Measurements from ENCODE around the gene KRTAP20-3.

KRTAP20-3 gene

GRCh38 chr21:30642564-30642963 is at the start of gene KRTAP20-3:
Gene KRTAP20-3, plus strand, starts transcription at chr21:30642864.
- DNase-seq = no peak

- no peak for DNase-seq
Measured at GRCh38 chr21:30598802-30599201, 43.9 kb upstream of the KRTAP20-3 start, which contains the start of gene KRTAP6-2. Gene KRTAP6-2, minus strand, starts transcription at chr21:30598902. Its CDS starts 28 bp downstream, at chr21:30598874.

- DNase-seq = no peak
Measured at GRCh38 chr21:30600787-30601186, 41.9 kb upstream of the KRTAP20-3 start, which contains the start of gene KRTAP22-1. Gene KRTAP22-1, plus strand, starts transcription at chr21:30601087.

- no peak for DNase-seq
Measured at GRCh38 chr21:30605968-30606367, 36.7 kb upstream of the KRTAP20-3 start.

GRCh38 chr21:30612132-30612531 is 30.5 kb upstream of the KRTAP20-3 start:
- no peak for DNase-seq

GRCh38 chr21:30613836-30614235 is 28.8 kb upstream of the KRTAP20-3 start, which contains the start of gene KRTAP6-1:
Gene KRTAP6-1, minus strand, starts transcription at chr21:30613930. Its CDS starts 26 bp downstream, at chr21:30613904.
- DNase-seq = no peak

- DNase-seq = no peak
Measured at GRCh38 chr21:30615199-30615598, 27.5 kb upstream of the KRTAP20-3 start.

- DNase-seq = no peak
Measured at GRCh38 chr21:30616125-30616524, 26.5 kb upstream of the KRTAP20-3 start, which contains the start of gene KRTAP20-1. Gene KRTAP20-1, plus strand, starts transcription at chr21:30616425. Its CDS starts 30 bp downstream, at chr21:30616455.

- no peak for DNase-seq
Measured at GRCh38 chr21:30620080-30620479, 22.6 kb upstream of the KRTAP20-3 start.

GRCh38 chr21:30620522-30620921 is 22.1 kb upstream of the KRTAP20-3 start, which contains the start of gene KRTAP20-4:
Gene KRTAP20-4, plus strand, starts transcription at chr21:30620627.
- no peak for DNase-seq

GRCh38 chr21:30623362-30623761 is 19.3 kb upstream of the KRTAP20-3 start:
- no peak for DNase-seq

GRCh38 chr21:30625449-30626165 is 17.1 kb upstream of the KRTAP20-3 start:
- DNase-seq = no peak

GRCh38 chr21:30628109-30628508 is 14.6 kb upstream of the KRTAP20-3 start:
- no peak for DNase-seq

- no peak for DNase-seq
Measured at GRCh38 chr21:30629200-30629599, 13.5 kb upstream of the KRTAP20-3 start.

- no peak for DNase-seq
Measured at GRCh38 chr21:30634906-30635305, 7.8 kb upstream of the KRTAP20-3 start, which contains the start of gene KRTAP20-2. Gene KRTAP20-2, plus strand, starts transcription at chr21:30635206. Its CDS starts 58 bp downstream, at chr21:30635264.

GRCh38 chr21:30638686-30639085 is 4.0 kb upstream of the KRTAP20-3 start:
- no peak for DNase-seq

- DNase-seq = no peak
Measured at GRCh38 chr21:30646904-30647414, 4.3 kb downstream of the KRTAP20-3 start.

- no peak for DNase-seq
Measured at GRCh38 chr21:30652891-30653290, 10.2 kb downstream of the KRTAP20-3 start.

- no peak for DNase-seq
Measured at GRCh38 chr21:30668776-30669175, 26.1 kb downstream of the KRTAP20-3 start.

GRCh38 chr21:30672985-30673650 is 30.5 kb downstream of the KRTAP20-3 start:
- no peak for DNase-seq

GRCh38 chr21:30674312-30674711 is 31.6 kb downstream of the KRTAP20-3 start:
- DNase-seq = no peak

- no peak for DNase-seq
Measured at GRCh38 chr21:30676737-30677136, 34.1 kb downstream of the KRTAP20-3 start.

- DNase-seq = no peak
Measured at GRCh38 chr21:30680586-30680985, 37.9 kb downstream of the KRTAP20-3 start.

GRCh38 chr21:30684506-30684905 is 41.8 kb downstream of the KRTAP20-3 start:
- DNase-seq = no peak

All from NCI-H82 (cell line).